ENCODE measurements around the gene DAGLA. TPM values are rescaled to one million over a fixed set of nuclear protein-coding genes. Genes with fewer than 3 reads are reported as not detected.

DAGLA gene
- total and polyA plus RNA-seq, 2 of the 13 experiments (the other 11 are each of a cell fraction or from before 2014, with no cell fraction given) = 2.6 to 3.9 TPM

GRCh38 chr11:61682093-61682732 is 2.0 kb downstream of the DAGLA start (continued):
- TF ChIP-seq UBTF (CRISPR knock-in tag; IDR thresholded peaks at IDR 0.05) (peak; percentile 77), SALL1 (CRISPR knock-in tag; IDR thresholded peaks at IDR 0.05) (peak; percentile 95), FOXA1 (IDR thresholded peaks at IDR 0.05) (no peak), FOXA1 (CRISPR knock-in tag; IDR thresholded peaks at IDR 0.05) (peak; percentile 96), DR1 (CRISPR knock-in tag; IDR thresholded peaks at IDR 0.05) (peak; percentile 66; the same call in 1 of the 2 replicates), ZNF207 (IDR thresholded peaks at IDR 0.05; ENCODE audit: borderline replicate concordance) (no peak), ARID3A (IDR thresholded peaks at IDR 0.05; ENCODE audit: low read depth, low read length) (peak; percentile 50; the same call in 1 of the 2 replicates), ELK4 (CRISPR knock-in tag; IDR thresholded peaks at IDR 0.05; ENCODE audit: borderline replicate concordance) (no peak), ZNF740 (CRISPR knock-in tag; IDR thresholded peaks at IDR 0.05) (no peak), YY1 (IDR thresholded peaks at IDR 0.05; ENCODE audit: insufficient read depth, insufficient replicate concordance, low read depth, low read length) (peak; percentile 49), ZNF263 (CRISPR knock-in tag; IDR thresholded peaks at IDR 0.05) (peak; percentile 77), FUBP1 (CRISPR knock-in tag; IDR thresholded peaks at IDR 0.05; ENCODE audit: borderline replicate concordance) (peak; percentile 96; the same call in 1 of the 2 replicates), THAP11 (CRISPR knock-in tag; IDR thresholded peaks at IDR 0.05) (peak; percentile 76), NKX3-1 (CRISPR knock-in tag; IDR thresholded peaks at IDR 0.05) (peak; percentile 90), SRF (IDR thresholded peaks at IDR 0.05; ENCODE audit: low read depth, low read length) (no peak), FOXK2 (IDR thresholded peaks at IDR 0.05) (peak; percentile 71), ZMAT3 (CRISPR knock-in tag; conservative IDR thresholded peaks at IDR 0.05) (peak; percentile 79; the same call in 1 of the 2 replicates), ZBED4 (CRISPR knock-in tag; IDR thresholded peaks at IDR 0.05; ENCODE audit: borderline replicate concordance) (peak; percentile 89), TP53 (CRISPR knock-in tag; conservative IDR thresholded peaks at IDR 0.05) (0 out of 2 replicates have a peak, but pooled peaks have one; percentile 42)
